GM06990 (cell line): ENCODE measurements around the gene KRTAP12-1.
"Not testable (repeated sequence)": the region's sequence is repeated elsewhere in the genome, so short reads cannot be mapped to it uniquely, and the experiment has no call there.

Experiments used
- DNase-seq: peaks from one replicate; pipeline ENCODE4 v3.0.0-alpha.2; 2011; ENCODE audit not compliant: insufficient read length; ENCODE audit errors: extremely low read depth
- H3K27me3 ChIP-seq: replicated peaks from 2 replicates; pipeline ENCODE4 v1.6.0; 2011; ENCODE audit warnings: low read length; ENCODE audit not compliant: control insufficient read depth, insufficient read depth
- H3K36me3 ChIP-seq: 2 replicates; pipeline ENCODE4 v1.5.1; 2011; ENCODE audit warnings: low read length; ENCODE audit not compliant: control insufficient read depth, insufficient read depth
- H3K4me3 ChIP-seq: replicated peaks from 2 replicates; pipeline ENCODE4 v1.5.1; 2011; ENCODE audit warnings: low read depth, mild to moderate bottlenecking, control low read depth, low read length
- CTCF ChIP-seq: IDR thresholded peaks from 2 replicates; pipeline ENCODE4 v1.5.1; 2011; ENCODE audit warnings: low read length, control low read depth, mild to moderate bottlenecking, inconsistent platforms; ENCODE audit not compliant: insufficient read depth, poor library complexity, severe bottlenecking

KRTAP12-1 gene

GRCh38 chr21:44697811-44698734 lies 16.1 kb upstream of the KRTAP12-1 start:
- Histone ChIP-seq H3K36me3 (no peaks in the 10 kb centered on the region), H3K4me3 (no peak overlapping the region), H3K27me3 (peaks cover 2% of the 10 kb centered on the region; the same call in 1 of the 2 replicates)
- TF ChIP-seq CTCF = no peak
- DNase-seq = no peak

GRCh38 chr21:44697172-44697810 lies 15.3 kb upstream of the KRTAP12-1 start, which contains the start of gene KRTAP10-12:
Gene KRTAP10-12, plus strand, starts transcription at chr21:44697172. Its CDS starts 30 bp downstream, at chr21:44697202.
- not testable (repeated sequence) for H3K4me3 ChIP-seq, H3K36me3 ChIP-seq, H3K27me3 ChIP-seq, DNase-seq

GRCh38 chr21:44696572-44696971 lies 14.6 kb upstream of the KRTAP12-1 start:
- no peak for TF ChIP-seq CTCF
- no peaks in the 10 kb centered on the region for H3K36me3 ChIP-seq
- DNase-seq = no peak
- peaks cover 2% of the 10 kb centered on the region; the same call in 1 of the 2 replicates for H3K27me3 ChIP-seq
- H3K4me3 ChIP-seq = no peak overlapping the region

- H3K36me3 ChIP-seq = no peaks in the 10 kb centered on the region
- no peak overlapping the region for H3K4me3 ChIP-seq
- TF ChIP-seq CTCF = no peak
- DNase-seq = no peak
- peaks cover 2% of the 10 kb centered on the region; the same call in 1 of the 2 replicates for H3K27me3 ChIP-seq
These were observed 13.7 kb upstream of the KRTAP12-1 start for GRCh38 chr21:44695641-44696040.

- DNase-seq = no peak
- Histone ChIP-seq H3K27me3 (peaks cover 2% of the 10 kb centered on the region; the same call in 1 of the 2 replicates), H3K36me3 (no peaks in the 10 kb centered on the region), H3K4me3 (no peak overlapping the region)
- no peak for TF ChIP-seq CTCF
These were observed 13.2 kb upstream of the KRTAP12-1 start for GRCh38 chr21:44695184-44695583.

GRCh38 chr21:44694776-44695175 lies 12.8 kb upstream of the KRTAP12-1 start:
- H3K4me3 ChIP-seq = no peak overlapping the region
- DNase-seq = no peak
- H3K36me3 ChIP-seq = no peaks in the 10 kb centered on the region
- no peak for TF ChIP-seq CTCF
- no peaks in the 10 kb centered on the region; the same call in 1 of the 2 replicates for H3K27me3 ChIP-seq
